Kidney (tissue), 14 donors: ENCODE measurements around the gene CCDC34. TPM values are rescaled to one million over a fixed set of nuclear protein-coding genes. Genes with fewer than 3 reads are reported as not detected.

ENCODE experiments used
- DNase-seq, 5 donors: peaks; one replicate each; pipeline ENCODE4 v3.0.0-alpha.2; 2013 to 2020
- FAIRE-seq: peaks from 2 replicates; lab custom pipeline; 2012; peaks lifted over from hg19 to GRCh38; lab: Jason Lieb, UNC
- H3K27ac ChIP-seq, 2 donors: one replicate each; pipeline ENCODE4 v1.7.0; 2013; ENCODE audit warnings: low read depth in 2 of 2, low read length in 2 of 2, inconsistent platforms in 1 of 2
- H3K27me3 ChIP-seq: one replicate; pipeline ENCODE4 v1.7.1; 2013; ENCODE audit warnings: low read length, inconsistent platforms; ENCODE audit not compliant: control insufficient read depth, insufficient read depth
- H3K36me3 ChIP-seq, 3 donors: one replicate each; pipeline versions ENCODE4 v1.7.0 to v1.7.1; 2013; ENCODE audit warnings: low read length in 3 of 3, control low read depth in 1 of 3, inconsistent platforms in 1 of 3; ENCODE audit not compliant: insufficient read depth in 3 of 3, control insufficient read depth in 2 of 3
- H3K4me1 ChIP-seq, 3 donors: one replicate each; pipeline versions ENCODE4 v1.7.0 to v1.7.1; 2013; ENCODE audit warnings: low read length in 3 of 3, inconsistent platforms in 1 of 3, low read depth in 1 of 3; ENCODE audit not compliant: control insufficient read depth in 2 of 3, insufficient read depth in 2 of 3
- H3K4me3 ChIP-seq, 3 donors: one replicate each; pipeline versions ENCODE4 v1.7.0 to v1.8.1; 2013; ENCODE audit warnings: low read length in 3 of 3, control low read depth in 1 of 3, inconsistent platforms in 1 of 3
- H3K9ac ChIP-seq, 3 donors: one replicate each; pipeline versions ENCODE4 v1.7.0 to v1.7.1; 2013; ENCODE audit warnings: low read length in 3 of 3, control low read depth in 1 of 3, inconsistent platforms in 1 of 3
- H3K9me3 ChIP-seq, 3 donors: one replicate each; pipeline versions ENCODE4 v1.7.0 to v1.7.1; 2013; ENCODE audit warnings: low read length in 3 of 3, control low read depth in 1 of 3, inconsistent platforms in 1 of 3; ENCODE audit not compliant: control insufficient read depth in 2 of 3, insufficient read depth in 1 of 3
- intact Hi-C: fragments of 100-400 bp; cut with DNase I; formaldehyde crosslinking; loops from one replicate; pipeline ENCODE4 v1.11.1; 2022
- polyA plus RNA-seq: library from polyadenylated mRNA; stranded (reverse); fragments of 350-450 nt; fragmentation: Illumina TruSeq; extraction: RNeasy Lipid Tissue Mini Kit (QIAGEN cat#74804); gene quantifications from one replicate; pipeline ENCODE4 v1.2.3, GENCODE V29; 2014; ENCODE audit warnings: low read depth, low replicate concordance; ENCODE audit not compliant: insufficient read depth
- total RNA-seq: library from RNA; stranded (reverse); fragmentation: NEBNext Ultra II Directional; extraction: Animal tissue kit (Norgen Biotek cat#: 25700); gene quantifications from one replicate; pipeline ENCODE4 v1.2.1, GENCODE V29; 2021
- TF ChIP-seq, protein P1 (sequence below): IDR thresholded peaks from 3 replicates; pipeline ENCODE4 v1.5.1; 2012; ENCODE audit warnings: mild to moderate bottlenecking, moderate library complexity, borderline replicate concordance; ENCODE audit not compliant: insufficient read depth; ENCODE audit errors: extremely low read depth
- donor health status: control.
- donor health status: control.
- donor health status: control.
- donor health status: control.
- donor health status: control.
- donor health status: DM: yes; HTN: yes; CAD: no.
- donor health status: Normal renal cell carcinoma (clear cell type).

The CCDC34 gene
- total and polyA plus RNA-seq, 2 donors from 2014 or later, result 5.4 to 6.0 TPM

DNA sequence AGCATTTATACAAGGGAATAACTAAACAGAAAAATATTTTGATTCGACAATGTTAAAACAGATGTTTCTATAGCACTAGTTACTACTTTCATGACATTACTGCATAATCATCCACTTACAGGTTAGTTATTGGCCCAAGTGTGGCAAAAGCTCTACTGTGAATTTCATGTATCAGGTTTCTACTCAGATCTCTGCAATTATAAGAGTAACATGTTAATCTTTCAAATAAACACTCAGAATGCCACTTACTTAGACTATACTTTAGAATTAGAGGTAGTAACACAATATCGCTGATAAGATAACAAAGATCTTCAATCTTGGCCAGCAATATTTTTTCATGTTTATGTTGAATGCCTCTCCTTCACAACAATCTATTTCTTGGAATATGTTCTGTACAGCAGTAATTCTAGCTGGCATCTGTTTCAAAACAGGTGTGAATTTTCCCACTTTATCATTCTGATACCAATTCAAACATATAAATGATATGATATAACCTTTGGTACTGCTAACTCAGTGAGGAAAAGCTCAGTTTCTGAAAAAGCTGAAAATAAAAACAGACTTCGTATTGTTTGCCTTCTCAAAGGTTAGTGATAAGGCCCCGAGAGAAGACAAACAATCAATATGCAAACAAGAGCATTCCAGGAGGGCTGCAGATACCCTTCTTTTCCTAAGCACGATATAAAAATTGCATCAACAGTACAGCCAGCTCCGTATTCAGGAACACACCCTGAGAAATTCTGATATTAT lies 11.0 kb upstream of the CCDC34 start:
- H3K9me3 ChIP-seq, result no peaks in the 10 kb centered on the region
- TF ChIP-seq, protein P1, sequence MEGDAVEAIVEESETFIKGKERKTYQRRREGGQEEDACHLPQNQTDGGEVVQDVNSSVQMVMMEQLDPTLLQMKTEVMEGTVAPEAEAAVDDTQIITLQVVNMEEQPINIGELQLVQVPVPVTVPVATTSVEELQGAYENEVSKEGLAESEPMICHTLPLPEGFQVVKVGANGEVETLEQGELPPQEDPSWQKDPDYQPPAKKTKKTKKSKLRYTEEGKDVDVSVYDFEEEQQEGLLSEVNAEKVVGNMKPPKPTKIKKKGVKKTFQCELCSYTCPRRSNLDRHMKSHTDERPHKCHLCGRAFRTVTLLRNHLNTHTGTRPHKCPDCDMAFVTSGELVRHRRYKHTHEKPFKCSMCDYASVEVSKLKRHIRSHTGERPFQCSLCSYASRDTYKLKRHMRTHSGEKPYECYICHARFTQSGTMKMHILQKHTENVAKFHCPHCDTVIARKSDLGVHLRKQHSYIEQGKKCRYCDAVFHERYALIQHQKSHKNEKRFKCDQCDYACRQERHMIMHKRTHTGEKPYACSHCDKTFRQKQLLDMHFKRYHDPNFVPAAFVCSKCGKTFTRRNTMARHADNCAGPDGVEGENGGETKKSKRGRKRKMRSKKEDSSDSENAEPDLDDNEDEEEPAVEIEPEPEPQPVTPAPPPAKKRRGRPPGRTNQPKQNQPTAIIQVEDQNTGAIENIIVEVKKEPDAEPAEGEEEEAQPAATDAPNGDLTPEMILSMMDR, result no peak
- H3K4me3 ChIP-seq, result no peak overlapping the region
- H3K9ac ChIP-seq, result no peak overlapping the region
- H3K36me3 ChIP-seq, result peaks cover 0 to 34% (median 16%) of the 10 kb centered on the region in 3 donors
- DNase-seq (no peak), FAIRE-seq (no peak)
- H3K27ac ChIP-seq, result no peak overlapping the region
- H3K4me1 ChIP-seq, result no peaks in the 10 kb centered on the region
- H3K27me3 ChIP-seq, result no peaks in the 10 kb centered on the region
- intact Hi-C loops, result no loop called here

DNA sequence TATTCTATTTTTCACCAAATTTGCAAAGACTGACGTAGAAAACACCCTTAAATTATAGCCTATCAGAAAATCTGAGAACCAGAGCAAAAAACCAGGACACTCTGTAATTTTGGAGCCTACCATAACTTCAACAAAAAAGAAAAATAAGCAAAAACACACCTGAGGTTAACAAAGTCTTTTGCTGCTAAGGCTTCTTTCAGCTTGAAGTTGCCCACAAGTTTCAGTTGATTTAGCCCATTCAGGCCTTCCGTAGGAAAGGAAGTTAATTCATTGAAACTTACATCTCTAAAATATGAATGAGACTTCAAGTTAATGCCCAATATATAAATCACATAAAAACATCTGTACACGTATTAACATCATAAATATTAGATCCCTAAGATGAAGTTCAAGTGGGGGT lies 10.4 kb upstream of the CCDC34 start:
- Histone ChIP-seq H3K4me1 (no peaks in the 10 kb centered on the region), H3K27me3 (no peaks in the 10 kb centered on the region), H3K27ac (no peak overlapping the region), H3K36me3 (peaks cover 0 to 37% (median 11%) of the 10 kb centered on the region in 3 donors), H3K9me3 (no peaks in the 10 kb centered on the region), H3K9ac (no peak overlapping the region), H3K4me3 (no peak overlapping the region)
- FAIRE-seq (no peak), DNase-seq (no peak)
- TF ChIP-seq, protein P1, result no peak
- intact Hi-C loops, result no loop called here

DNA sequence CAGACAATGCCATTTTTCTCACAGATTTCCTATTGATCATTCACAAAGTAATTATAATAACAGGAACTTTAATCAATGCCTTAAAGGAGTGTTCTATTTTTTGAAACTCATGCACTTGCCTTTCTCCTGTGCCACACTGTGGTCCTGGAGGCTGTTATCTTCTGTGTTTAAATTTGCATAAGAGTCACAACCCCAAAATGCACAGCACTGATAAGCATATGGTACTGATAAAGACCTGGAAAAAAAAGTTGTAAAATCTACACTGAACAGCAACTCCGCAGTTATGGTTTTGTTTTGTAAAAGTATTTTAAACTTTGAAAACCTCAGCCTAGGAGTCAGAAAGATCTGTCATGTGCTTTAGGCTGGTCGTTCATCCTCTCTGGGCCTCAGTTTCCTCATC lies 9.1 kb upstream of the CCDC34 start:
- FAIRE-seq (no peak), DNase-seq (no peak)
- H3K9ac ChIP-seq, result no peak overlapping the region
- TF ChIP-seq, protein P1, result no peak
- H3K4me1 ChIP-seq, result no peaks in the 10 kb centered on the region
- H3K36me3 ChIP-seq, result peaks cover 0 to 47% (median 11%) of the 10 kb centered on the region in 3 donors
- no peak overlapping the region for H3K27ac ChIP-seq
- H3K4me3 ChIP-seq, result no peak overlapping the region
- H3K27me3 ChIP-seq, result no peaks in the 10 kb centered on the region
- intact Hi-C loops, result no loop called here
- no peaks in the 10 kb centered on the region for H3K9me3 ChIP-seq

DNA sequence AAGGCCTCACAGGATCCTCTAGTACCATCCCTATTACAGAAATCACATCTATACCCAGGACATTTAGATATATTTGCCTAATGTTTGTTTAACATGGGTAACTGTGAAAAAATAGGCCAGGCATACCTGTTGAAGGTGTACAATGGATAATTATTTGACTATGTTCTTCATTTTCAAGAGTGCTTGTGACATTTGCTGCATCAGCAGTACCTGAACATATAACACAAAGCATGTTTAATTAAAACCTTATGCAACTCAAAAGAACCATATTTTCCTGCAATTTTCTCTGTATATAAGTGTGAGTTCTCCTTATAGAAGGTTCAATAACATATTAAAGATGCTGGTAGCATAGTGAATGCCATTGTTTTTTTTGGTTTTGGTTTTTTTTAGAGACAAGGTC lies 8.5 kb upstream of the CCDC34 start:
- no peak overlapping the region for H3K27ac ChIP-seq
- TF ChIP-seq, protein P1, result no peak
- no peaks in the 10 kb centered on the region for H3K9me3 ChIP-seq
- no peak overlapping the region for H3K9ac ChIP-seq
- no peaks in the 10 kb centered on the region for H3K27me3 ChIP-seq
- H3K4me1 ChIP-seq, result no peaks in the 10 kb centered on the region
- intact Hi-C loops, result no loop called here
- H3K36me3 ChIP-seq, result peaks cover 0 to 44% (median 8%) of the 10 kb centered on the region in 3 donors
- H3K4me3 ChIP-seq, result no peak overlapping the region
- DNase-seq, result no peak
- no peak for FAIRE-seq
